ENCODE measurements around the gene IFITM10. TPM values are rescaled to one million over a fixed set of nuclear protein-coding genes. Genes with fewer than 3 reads are reported as not detected.
A peak's percentile ranks its signal among the peaks of the same experiment; 100 is the strongest.

The IFITM10 gene
- total and polyA plus RNA-seq, 12 donors, result 0.28 to 267 (median 31.6) TPM

GRCh38 chr11:1784761-1785650 is 34.6 kb upstream of the IFITM10 start:
- 79 to 89% (median 85%) methylated on average over 23 of the region's 23 CpGs for WGBS, 4 donors
- H3K4me1 ChIP-seq (replicated peaks in 1 of 2), result no peaks in the 10 kb centered on the region
- no peak overlapping the region for H3K27ac ChIP-seq
- peak in 2 of 6 experiments; percentile 12 to 13 for TF ChIP-seq CTCF (IDR thresholded peaks at IDR 0.05)
- no peak for TF ChIP-seq POLR2A (IDR thresholded peaks at IDR 0.05)
- no peaks in the 10 kb centered on the region for H3K9me3 ChIP-seq (replicated peaks in 1 of 3)
- H3K36me3 ChIP-seq (replicated peaks in 1 of 2), result no peaks in the 10 kb centered on the region
- intact Hi-C loops (cut with DNase I), result no loop called here
- H3K4me3 ChIP-seq, result no peak overlapping the region
- peak in 1 of 7 donors; percentile 30 for DNase-seq
- no peaks in the 10 kb centered on the region for H3K27me3 ChIP-seq

- 87 to 94% (median 88%) methylated on average over 16 to 24 of the region's 24 CpGs for WGBS, 4 donors
These were observed 33.5 kb upstream of the IFITM10 start for GRCh38 chr11:1783725-1784529.

GRCh38 chr11:1782831-1783724 is 32.7 kb upstream of the IFITM10 start:
- TF ChIP-seq CTCF (IDR thresholded peaks at IDR 0.05) (no peak), POLR2A (IDR thresholded peaks at IDR 0.05) (no peak)
- no peaks in the 10 kb centered on the region for H3K9me3 ChIP-seq (replicated peaks in 1 of 3)
- no peaks in the 10 kb centered on the region for H3K4me1 ChIP-seq (replicated peaks in 1 of 2)
- no peaks in the 10 kb centered on the region for H3K27me3 ChIP-seq
- peak overlapping the region in 1 of 5 donors; percentile 72 for H3K27ac ChIP-seq
- 52 to 67% (median 64%) methylated on average over 19 to 20 of the region's 20 CpGs for WGBS, 4 donors
- intact Hi-C loops (cut with DNase I), result no loop called here
- H3K4me3 ChIP-seq, result no peak overlapping the region
- H3K36me3 ChIP-seq (replicated peaks in 1 of 2), result no peaks in the 10 kb centered on the region
- peak in 5 of 7 donors; percentile 55 to 70 (median 57) for DNase-seq

More at GRCh38 chr11:1783725-1784529, 33.5 kb upstream of the IFITM10 start:
- Histone ChIP-seq H3K27me3 (no peaks in the 10 kb centered on the region), H3K4me3 (no peak overlapping the region), H3K36me3 (replicated peaks in 1 of 2) (no peaks in the 10 kb centered on the region), H3K4me1 (replicated peaks in 1 of 2) (no peaks in the 10 kb centered on the region), H3K9me3 (replicated peaks in 1 of 3) (no peaks in the 10 kb centered on the region), H3K27ac (no peak overlapping the region)
- intact Hi-C loops (cut with DNase I), result no loop called here
- no peak for TF ChIP-seq CTCF (IDR thresholded peaks at IDR 0.05)
- no peak for TF ChIP-seq POLR2A (IDR thresholded peaks at IDR 0.05)
- DNase-seq, result no peak
